Progenitor cell of endocrine pancreas (in vitro differentiated cells): ENCODE results near the gene KIF15. TPM values are rescaled to one million over a fixed set of nuclear protein-coding genes. Genes with fewer than 3 reads are reported as not detected.

Experiments used
- DNase-seq: peaks from one replicate; pipeline ENCODE4 v3.0.0; 2021; ENCODE audit warnings: low spot score; ENCODE audit not compliant: unreplicated experiment
- H3K27ac Mint-ChIP-seq: 2 replicates; pipeline ENCODE4 v1.8.0; 2021; ENCODE audit warnings: mild to moderate bottlenecking, moderate library complexity, mixed read lengths
- H3K27me3 Mint-ChIP-seq: 2 replicates; pipeline ENCODE4 v1.8.0; 2021; ENCODE audit warnings: mixed read lengths
- H3K36me3 Mint-ChIP-seq: 2 replicates; pipeline ENCODE4 v1.8.0; 2022; ENCODE audit warnings: mixed read lengths; ENCODE audit not compliant: insufficient read depth
- H3K4me1 Mint-ChIP-seq: 2 replicates; pipeline ENCODE4 v1.8.0; 2021; ENCODE audit warnings: low read depth, mixed read lengths
- H3K4me3 Mint-ChIP-seq: 2 replicates; pipeline ENCODE4 v1.8.0; 2021; ENCODE audit warnings: low read depth, mild to moderate bottlenecking, moderate library complexity, mixed read lengths
- H3K9me3 Mint-ChIP-seq: 2 replicates; pipeline ENCODE4 v1.8.0; 2021; ENCODE audit warnings: low read depth, mixed read lengths
- CTCF ChIP-seq: fragments of 200-600 bp; sonication (generic); IDR thresholded peaks from one replicate; pipeline ENCODE4 v1.5.0; 2021; ENCODE audit warnings: antibody characterized with exemption, mild to moderate bottlenecking; ENCODE audit not compliant: unreplicated experiment
- total RNA-seq: library from RNA; stranded (reverse); gene quantifications from 2 replicates; pipeline ENCODE4 v1.2.1, GENCODE V29; 2021

The KIF15 gene
- total RNA-seq, 1 donor from 2014 or later: 21.4 TPM

- Mint-ChIP-seq H3K4me3 (no peak overlapping the region), H3K36me3 (no peaks in the 10 kb centered on the region), H3K9me3 (no peaks in the 10 kb centered on the region), H3K27ac (no peak overlapping the region), H3K27me3 (peaks cover 9% of the 10 kb centered on the region), H3K4me1 (no peaks in the 10 kb centered on the region)
- no peak for DNase-seq
- no peak for TF ChIP-seq CTCF
These were observed 131.5 kb downstream of the KIF15 start for GRCh38 chr3:44893097-44893496.

DNA sequence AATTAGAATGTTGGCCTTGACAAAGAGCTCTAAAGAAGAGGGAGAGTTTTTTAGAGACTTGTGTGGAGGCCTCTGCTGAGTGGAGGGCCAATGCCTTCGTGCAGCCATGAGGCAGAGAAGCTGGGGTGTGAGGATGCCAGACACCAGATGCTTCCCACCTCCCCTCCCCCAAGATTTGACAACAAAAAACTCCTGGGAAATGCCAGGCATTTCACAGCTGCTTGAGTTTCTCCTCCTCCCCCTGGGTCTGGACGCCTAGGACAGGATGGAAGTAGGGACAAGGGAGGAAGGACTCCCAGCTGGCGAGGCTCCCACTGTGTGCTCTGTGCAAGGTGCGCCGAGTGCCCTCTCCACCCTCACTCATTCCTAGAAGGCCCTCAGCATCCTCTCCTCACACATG is 132.9 kb downstream of the KIF15 start:
- H3K4me1 Mint-ChIP-seq: peaks cover under 1% of the 10 kb centered on the region
- H3K27me3 Mint-ChIP-seq: peaks cover 8% of the 10 kb centered on the region
- H3K9me3 Mint-ChIP-seq: no peaks in the 10 kb centered on the region
- H3K36me3 Mint-ChIP-seq: no peaks in the 10 kb centered on the region
- no peak for TF ChIP-seq CTCF
- no peak for DNase-seq
- H3K27ac Mint-ChIP-seq: no peak overlapping the region
- no peak overlapping the region for H3K4me3 Mint-ChIP-seq

GRCh38 chr3:44896440-44896839 is 134.8 kb downstream of the KIF15 start:
- H3K36me3 Mint-ChIP-seq: no peaks in the 10 kb centered on the region
- H3K27me3 Mint-ChIP-seq: no peaks in the 10 kb centered on the region
- no peaks in the 10 kb centered on the region for H3K9me3 Mint-ChIP-seq
- peaks cover 11% of the 10 kb centered on the region for H3K4me1 Mint-ChIP-seq
- no peak overlapping the region for H3K27ac Mint-ChIP-seq
- TF ChIP-seq CTCF: no peak
- no peak overlapping the region for H3K4me3 Mint-ChIP-seq
- DNase-seq: no peak

- H3K4me3 Mint-ChIP-seq: no peak overlapping the region
- H3K9me3 Mint-ChIP-seq: no peaks in the 10 kb centered on the region
- DNase-seq: no peak
- no peaks in the 10 kb centered on the region for H3K36me3 Mint-ChIP-seq
- H3K27ac Mint-ChIP-seq: no peak overlapping the region
- peaks cover 11% of the 10 kb centered on the region for H3K4me1 Mint-ChIP-seq
- TF ChIP-seq CTCF: no peak
- no peaks in the 10 kb centered on the region for H3K27me3 Mint-ChIP-seq
These were observed 138.2 kb downstream of the KIF15 start for GRCh38 chr3:44899683-44900367.

- Mint-ChIP-seq H3K36me3 (no peaks in the 10 kb centered on the region), H3K4me1 (peaks cover 12% of the 10 kb centered on the region), H3K27me3 (no peaks in the 10 kb centered on the region), H3K9me3 (no peaks in the 10 kb centered on the region), H3K4me3 (no peak overlapping the region), H3K27ac (no peak overlapping the region)
- TF ChIP-seq CTCF: no peak
- no peak for DNase-seq
These were observed 141.0 kb downstream of the KIF15 start for GRCh38 chr3:44902628-44903027.

Other genes with a start within 250 kb of the KIF15 start
- gene ZKSCAN7, start 206.6 kb upstream of the KIF15 start, total RNA-seq: 22.4 and 25.0 TPM in 2 replicates
- 22.6 and 27.1 TPM in 2 replicates for gene ZNF660, start 176.8 kb upstream of the KIF15 start, total RNA-seq
- gene ZNF197, start 136.8 kb upstream of the KIF15 start, total RNA-seq: 34.1 and 34.5 TPM in 2 replicates
- gene ZNF35, start 113.1 kb upstream of the KIF15 start, total RNA-seq: 19.0 and 19.3 TPM in 2 replicates
- not detected in 2 replicates for gene ZNF502, start 49.1 kb upstream of the KIF15 start, total RNA-seq
- 6.7 and 7.5 TPM in 2 replicates for gene ZNF501, start 32.2 kb upstream of the KIF15 start, total RNA-seq
- gene KIAA1143, start 175 bp upstream of the KIF15 start, total RNA-seq: 37.0 and 38.8 TPM in 2 replicates
- gene TMEM42, start 100.1 kb downstream of the KIF15 start, total RNA-seq: 13.4 and 13.6 TPM in 2 replicates
- not detected in 2 replicates for gene TGM4, start 112.8 kb downstream of the KIF15 start, total RNA-seq
- gene ZDHHC3, start 214.4 kb downstream of the KIF15 start, total RNA-seq: 61.2 and 64.9 TPM in 2 replicates
- gene EXOSC7, start 214.4 kb downstream of the KIF15 start, total RNA-seq: 50.7 and 51.2 TPM in 2 replicates